ENCODE measurements around the gene SLC25A48.

Gene SLC25A48

GRCh38 chr5:135862086-135862485 lies 27.6 kb downstream of the SLC25A48 start:
- no peak overlapping the region for H3K27ac ChIP-seq
- TF ChIP-seq, protein P1, sequence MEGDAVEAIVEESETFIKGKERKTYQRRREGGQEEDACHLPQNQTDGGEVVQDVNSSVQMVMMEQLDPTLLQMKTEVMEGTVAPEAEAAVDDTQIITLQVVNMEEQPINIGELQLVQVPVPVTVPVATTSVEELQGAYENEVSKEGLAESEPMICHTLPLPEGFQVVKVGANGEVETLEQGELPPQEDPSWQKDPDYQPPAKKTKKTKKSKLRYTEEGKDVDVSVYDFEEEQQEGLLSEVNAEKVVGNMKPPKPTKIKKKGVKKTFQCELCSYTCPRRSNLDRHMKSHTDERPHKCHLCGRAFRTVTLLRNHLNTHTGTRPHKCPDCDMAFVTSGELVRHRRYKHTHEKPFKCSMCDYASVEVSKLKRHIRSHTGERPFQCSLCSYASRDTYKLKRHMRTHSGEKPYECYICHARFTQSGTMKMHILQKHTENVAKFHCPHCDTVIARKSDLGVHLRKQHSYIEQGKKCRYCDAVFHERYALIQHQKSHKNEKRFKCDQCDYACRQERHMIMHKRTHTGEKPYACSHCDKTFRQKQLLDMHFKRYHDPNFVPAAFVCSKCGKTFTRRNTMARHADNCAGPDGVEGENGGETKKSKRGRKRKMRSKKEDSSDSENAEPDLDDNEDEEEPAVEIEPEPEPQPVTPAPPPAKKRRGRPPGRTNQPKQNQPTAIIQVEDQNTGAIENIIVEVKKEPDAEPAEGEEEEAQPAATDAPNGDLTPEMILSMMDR (conservative IDR thresholded peaks at IDR 0.05; ENCODE audit: low read depth): no peak
- CTCF ChIA-PET: no interaction called here
- POLR2A ChIA-PET (ENCODE audit: low non-redundant PET): no interaction called here
- DNase-seq (ENCODE audit: low spot score): no peak

DNA sequence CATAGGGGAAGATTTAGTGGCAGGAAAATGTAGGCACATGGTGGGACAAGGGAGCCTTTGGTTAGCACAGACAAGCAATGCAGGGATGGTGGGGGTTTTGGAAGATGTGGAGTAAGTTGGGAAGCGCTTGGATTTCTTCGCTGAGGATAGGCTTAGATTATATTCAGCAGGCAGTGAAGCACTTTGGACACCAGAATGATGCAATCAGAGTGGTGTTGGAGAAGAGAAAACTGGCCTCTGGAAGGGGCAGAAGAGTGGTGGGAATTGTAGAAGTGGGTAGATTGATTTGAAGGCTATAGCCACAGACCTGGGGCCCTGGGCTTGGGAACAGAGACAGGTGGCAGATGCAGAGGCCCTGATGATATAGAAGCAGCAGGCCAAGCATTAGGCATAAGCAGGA lies 28.3 kb downstream of the SLC25A48 start:
- CTCF ChIA-PET: no interaction called here
- POLR2A ChIA-PET (ENCODE audit: low non-redundant PET): no interaction called here
- H3K27ac ChIP-seq: no peak overlapping the region
- DNase-seq (ENCODE audit: low spot score): no peak
- TF ChIP-seq, protein P1 (conservative IDR thresholded peaks at IDR 0.05; ENCODE audit: low read depth): no peak

DNA sequence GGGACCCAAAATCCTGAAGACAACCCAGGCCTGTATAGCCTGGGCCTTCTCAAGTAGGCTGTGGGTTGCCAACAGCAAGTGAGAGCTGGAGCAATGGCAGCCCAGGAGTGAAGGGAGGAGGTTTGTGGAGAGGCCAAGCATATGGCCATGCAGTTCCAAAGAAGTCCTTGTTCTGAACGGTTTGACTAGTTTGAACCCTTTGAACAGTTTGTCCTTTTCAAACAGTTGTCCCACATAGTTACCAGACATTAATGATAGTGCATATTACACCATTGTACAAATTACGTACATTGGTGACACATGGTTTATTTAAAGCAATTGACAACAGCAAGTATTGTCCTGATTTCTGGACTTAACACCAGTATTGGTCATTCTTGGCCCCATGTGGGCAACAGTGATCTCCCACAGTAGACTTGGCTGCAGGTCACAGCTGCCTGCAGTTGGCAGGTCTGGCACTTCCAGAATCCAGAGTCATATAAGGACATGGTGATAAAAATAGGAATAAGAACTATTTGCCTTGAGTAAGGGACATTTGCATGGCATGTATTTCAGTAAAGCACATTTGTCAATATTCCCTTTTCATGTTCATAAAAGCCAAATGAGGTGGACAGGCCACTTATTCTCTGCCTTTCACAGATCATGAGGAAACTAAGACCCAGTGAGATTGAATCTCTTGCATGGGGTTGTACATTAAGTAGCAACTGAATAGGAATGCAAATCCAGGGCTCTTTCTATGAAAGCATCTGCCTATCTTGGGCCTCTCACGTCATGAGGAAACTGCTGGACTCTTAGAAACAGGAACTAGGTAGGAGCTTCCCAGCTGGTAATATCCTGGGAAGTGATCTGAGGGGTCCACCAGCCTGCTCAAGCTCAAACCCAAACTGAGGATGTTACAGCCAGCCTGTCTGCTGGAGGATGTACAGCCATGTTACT lies 30.3 kb downstream of the SLC25A48 start:
- no peak overlapping the region for H3K27ac ChIP-seq
- TF ChIP-seq, protein P1 (conservative IDR thresholded peaks at IDR 0.05; ENCODE audit: low read depth): no peak
- DNase-seq (ENCODE audit: low spot score): no peak
- CTCF ChIA-PET: no interaction called here
- POLR2A ChIA-PET (ENCODE audit: low non-redundant PET): no interaction called here

- ChIA-PET CTCF (no interaction called here), POLR2A (ENCODE audit: low non-redundant PET) (no interaction called here)
- H3K27ac ChIP-seq: no peak overlapping the region
- DNase-seq (ENCODE audit: low spot score): no peak
- TF ChIP-seq, protein P1 (conservative IDR thresholded peaks at IDR 0.05; ENCODE audit: low read depth): no peak
Observed at GRCh38 chr5:135866016-135866415, 31.6 kb downstream of the SLC25A48 start.

DNA sequence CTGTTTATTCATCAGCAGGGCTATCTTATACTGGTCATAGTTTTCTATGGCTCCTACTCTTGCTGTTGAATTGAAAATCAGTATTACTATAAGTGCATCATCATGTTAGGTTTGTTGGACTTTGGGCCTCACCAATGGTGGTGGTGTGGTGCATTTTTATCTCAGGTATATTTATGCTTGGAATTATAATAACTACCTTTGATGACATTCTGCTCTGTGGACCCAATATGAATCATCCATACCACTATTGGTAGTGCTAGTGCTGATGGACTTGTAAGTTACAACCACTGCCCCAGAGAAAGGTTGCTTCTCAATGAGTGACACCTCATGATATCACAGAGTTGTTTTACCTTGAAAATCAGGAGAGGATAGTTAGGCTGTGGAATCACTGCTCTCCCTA lies 33.1 kb downstream of the SLC25A48 start:
- H3K27ac ChIP-seq: no peak overlapping the region
- no peak for DNase-seq (ENCODE audit: low spot score)
- ChIA-PET POLR2A (ENCODE audit: low non-redundant PET) (no interaction called here), CTCF (interaction anchor here (0.9 kb wide), 1 partner anchor 31 kb away, joined by 3 read pairs; no protein-coding TSS in a partner anchor)
- TF ChIP-seq, protein P1 (conservative IDR thresholded peaks at IDR 0.05; ENCODE audit: low read depth): no peak

- POLR2A ChIA-PET (ENCODE audit: low non-redundant PET): no interaction called here
- no peak overlapping the region for H3K27ac ChIP-seq
- TF ChIP-seq, protein P1 (conservative IDR thresholded peaks at IDR 0.05; ENCODE audit: low read depth): no peak
- no peak for DNase-seq (ENCODE audit: low spot score)
- CTCF ChIA-PET: interaction anchor here (0.5 kb wide), 1 partner anchor 40 kb away, joined by 3 read pairs; no protein-coding TSS in a partner anchor
Observed at GRCh38 chr5:135868681-135869080, 34.2 kb downstream of the SLC25A48 start.
